ENCODE measurements around the gene RPSA. TPM values are rescaled to one million over a fixed set of nuclear protein-coding genes. Genes with fewer than 3 reads are reported as not detected.

The RPSA gene
- total and polyA plus RNA-seq, 9 of the 15 experiments (the other 6 are each of a cell fraction or from before 2014, with no cell fraction given) = 2,290 to 4,272 (median 2,730) TPM

DNA sequence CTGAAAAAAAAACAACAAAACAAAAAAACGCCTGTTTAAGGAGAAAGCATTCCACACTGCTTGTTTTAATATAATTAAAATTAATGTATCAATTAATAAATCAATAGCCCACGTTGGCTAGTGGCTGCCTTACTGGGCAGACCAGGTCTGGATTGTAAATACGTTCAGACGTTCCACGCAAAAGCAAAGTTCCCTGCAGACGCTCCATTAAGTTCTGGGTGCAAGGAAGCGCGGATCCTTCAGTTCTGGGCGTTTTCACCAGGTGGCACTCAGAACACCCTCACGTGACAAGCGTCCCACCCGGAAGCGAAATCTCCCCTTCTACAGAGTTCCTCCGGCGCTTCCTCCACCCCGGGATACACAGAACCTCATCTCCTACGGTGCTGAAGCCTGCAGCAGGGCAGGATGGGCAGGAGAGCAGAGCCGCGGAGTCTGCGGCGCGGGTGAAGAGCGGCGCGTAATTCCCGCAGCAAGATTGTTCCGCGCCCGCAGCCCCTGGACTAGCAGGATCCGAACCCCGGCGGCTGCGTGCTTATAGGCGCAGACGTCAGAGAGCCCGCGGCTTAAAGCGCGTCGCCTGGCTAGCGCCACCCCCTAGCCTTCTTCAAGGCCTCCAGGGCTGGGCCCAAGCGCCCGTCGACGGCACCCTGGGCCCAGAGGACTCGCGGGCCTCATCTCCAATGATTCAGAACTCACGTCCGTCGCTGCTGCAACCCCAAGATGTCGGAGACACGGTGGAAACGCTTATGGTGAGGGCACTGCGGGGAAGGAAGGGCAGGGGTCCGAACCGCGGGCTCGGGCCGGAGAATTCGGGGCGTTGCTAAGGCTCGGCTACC lies 23.3 kb upstream of the RPSA start, which contains the start of gene SLC25A38 (continued):
- TF ChIP-seq, protein P1, sequence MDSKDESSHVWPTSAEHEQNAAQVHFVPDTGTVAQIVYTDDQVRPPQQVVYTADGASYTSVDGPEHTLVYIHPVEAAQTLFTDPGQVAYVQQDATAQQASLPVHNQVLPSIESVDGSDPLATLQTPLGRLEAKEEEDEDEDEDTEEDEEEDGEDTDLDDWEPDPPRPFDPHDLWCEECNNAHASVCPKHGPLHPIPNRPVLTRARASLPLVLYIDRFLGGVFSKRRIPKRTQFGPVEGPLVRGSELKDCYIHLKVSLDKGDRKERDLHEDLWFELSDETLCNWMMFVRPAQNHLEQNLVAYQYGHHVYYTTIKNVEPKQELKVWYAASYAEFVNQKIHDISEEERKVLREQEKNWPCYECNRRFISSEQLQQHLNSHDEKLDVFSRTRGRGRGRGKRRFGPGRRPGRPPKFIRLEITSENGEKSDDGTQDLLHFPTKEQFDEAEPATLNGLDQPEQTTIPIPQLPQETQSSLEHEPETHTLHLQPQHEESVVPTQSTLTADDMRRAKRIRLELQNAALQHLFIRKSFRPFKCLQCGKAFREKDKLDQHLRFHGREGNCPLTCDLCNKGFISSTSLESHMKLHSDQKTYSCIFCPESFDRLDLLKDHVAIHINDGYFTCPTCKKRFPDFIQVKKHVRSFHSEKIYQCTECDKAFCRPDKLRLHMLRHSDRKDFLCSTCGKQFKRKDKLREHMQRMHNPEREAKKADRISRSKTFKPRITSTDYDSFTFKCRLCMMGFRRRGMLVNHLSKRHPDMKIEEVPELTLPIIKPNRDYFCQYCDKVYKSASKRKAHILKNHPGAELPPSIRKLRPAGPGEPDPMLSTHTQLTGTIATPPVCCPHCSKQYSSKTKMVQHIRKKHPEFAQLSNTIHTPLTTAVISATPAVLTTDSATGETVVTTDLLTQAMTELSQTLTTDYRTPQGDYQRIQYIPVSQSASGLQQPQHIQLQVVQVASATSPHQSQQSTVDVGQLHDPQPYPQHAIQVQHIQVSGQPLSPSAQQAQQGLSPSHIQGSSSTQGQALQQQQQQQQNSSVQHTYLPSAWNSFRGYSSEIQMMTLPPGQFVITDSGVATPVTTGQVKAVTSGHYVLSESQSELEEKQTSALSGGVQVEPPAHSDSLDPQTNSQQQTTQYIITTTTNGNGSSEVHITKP (IDR thresholded peaks at IDR 0.05; ENCODE audit: partially characterized antibody) = no peak
- TF ChIP-seq ZNF354B (CRISPR knock-in tag; IDR thresholded peaks at IDR 0.05) (no peak), KLF13 (tag; IDR thresholded peaks at IDR 0.05; ENCODE audit: borderline replicate concordance, low read depth) (peak; percentile 66; the same call in 1 of the 2 replicates), TARDBP (IDR thresholded peaks at IDR 0.05) (peak; percentile 23; the same call in 1 of the 2 replicates), RBM22 (IDR thresholded peaks at IDR 0.05; ENCODE audit: low read depth, low read length, poor library complexity, severe bottlenecking) (no peak), ZSCAN29 (IDR thresholded peaks at IDR 0.05) (no peak), BDP1 (IDR thresholded peaks at IDR 0.05; ENCODE audit: insufficient read depth, insufficient read length) (no peak), CSDE1 (IDR thresholded peaks at IDR 0.05) (no peak), ZNF764 (CRISPR knock-in tag; IDR thresholded peaks at IDR 0.05; ENCODE audit: low read depth) (peak; percentile 87), CHCHD3 (CRISPR knock-in tag; IDR thresholded peaks at IDR 0.05) (no peak), KDM5B (IDR thresholded peaks at IDR 0.05; ENCODE audit: insufficient replicate concordance, low read depth, low read length) (no peak), ZNF224 (CRISPR knock-in tag; IDR thresholded peaks at IDR 0.05) (no peak)
- TF ChIP-seq, protein P2, sequence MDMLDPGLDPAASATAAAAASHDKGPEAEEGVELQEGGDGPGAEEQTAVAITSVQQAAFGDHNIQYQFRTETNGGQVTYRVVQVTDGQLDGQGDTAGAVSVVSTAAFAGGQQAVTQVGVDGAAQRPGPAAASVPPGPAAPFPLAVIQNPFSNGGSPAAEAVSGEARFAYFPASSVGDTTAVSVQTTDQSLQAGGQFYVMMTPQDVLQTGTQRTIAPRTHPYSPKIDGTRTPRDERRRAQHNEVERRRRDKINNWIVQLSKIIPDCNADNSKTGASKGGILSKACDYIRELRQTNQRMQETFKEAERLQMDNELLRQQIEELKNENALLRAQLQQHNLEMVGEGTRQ (CRISPR knock-in tag; IDR thresholded peaks at IDR 0.05) = peak; percentile 99
- TF ChIP-seq, protein P3, sequence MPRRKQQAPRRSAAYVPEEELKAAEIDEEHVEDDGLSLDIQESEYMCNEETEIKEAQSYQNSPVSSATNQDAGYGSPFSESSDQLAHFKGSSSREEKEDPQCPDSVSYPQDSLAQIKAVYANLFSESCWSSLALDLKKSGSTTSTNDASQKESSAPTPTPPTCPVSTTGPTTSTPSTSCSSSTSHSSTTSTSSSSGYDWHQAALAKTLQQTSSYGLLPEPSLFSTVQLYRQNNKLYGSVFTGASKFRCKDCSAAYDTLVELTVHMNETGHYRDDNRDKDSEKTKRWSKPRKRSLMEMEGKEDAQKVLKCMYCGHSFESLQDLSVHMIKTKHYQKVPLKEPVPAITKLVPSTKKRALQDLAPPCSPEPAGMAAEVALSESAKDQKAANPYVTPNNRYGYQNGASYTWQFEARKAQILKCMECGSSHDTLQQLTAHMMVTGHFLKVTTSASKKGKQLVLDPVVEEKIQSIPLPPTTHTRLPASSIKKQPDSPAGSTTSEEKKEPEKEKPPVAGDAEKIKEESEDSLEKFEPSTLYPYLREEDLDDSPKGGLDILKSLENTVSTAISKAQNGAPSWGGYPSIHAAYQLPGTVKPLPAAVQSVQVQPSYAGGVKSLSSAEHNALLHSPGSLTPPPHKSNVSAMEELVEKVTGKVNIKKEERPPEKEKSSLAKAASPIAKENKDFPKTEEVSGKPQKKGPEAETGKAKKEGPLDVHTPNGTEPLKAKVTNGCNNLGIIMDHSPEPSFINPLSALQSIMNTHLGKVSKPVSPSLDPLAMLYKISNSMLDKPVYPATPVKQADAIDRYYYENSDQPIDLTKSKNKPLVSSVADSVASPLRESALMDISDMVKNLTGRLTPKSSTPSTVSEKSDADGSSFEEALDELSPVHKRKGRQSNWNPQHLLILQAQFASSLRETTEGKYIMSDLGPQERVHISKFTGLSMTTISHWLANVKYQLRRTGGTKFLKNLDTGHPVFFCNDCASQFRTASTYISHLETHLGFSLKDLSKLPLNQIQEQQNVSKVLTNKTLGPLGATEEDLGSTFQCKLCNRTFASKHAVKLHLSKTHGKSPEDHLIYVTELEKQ (CRISPR knock-in tag; IDR thresholded peaks at IDR 0.05) = no peak
- TF ChIP-seq, protein P4, sequence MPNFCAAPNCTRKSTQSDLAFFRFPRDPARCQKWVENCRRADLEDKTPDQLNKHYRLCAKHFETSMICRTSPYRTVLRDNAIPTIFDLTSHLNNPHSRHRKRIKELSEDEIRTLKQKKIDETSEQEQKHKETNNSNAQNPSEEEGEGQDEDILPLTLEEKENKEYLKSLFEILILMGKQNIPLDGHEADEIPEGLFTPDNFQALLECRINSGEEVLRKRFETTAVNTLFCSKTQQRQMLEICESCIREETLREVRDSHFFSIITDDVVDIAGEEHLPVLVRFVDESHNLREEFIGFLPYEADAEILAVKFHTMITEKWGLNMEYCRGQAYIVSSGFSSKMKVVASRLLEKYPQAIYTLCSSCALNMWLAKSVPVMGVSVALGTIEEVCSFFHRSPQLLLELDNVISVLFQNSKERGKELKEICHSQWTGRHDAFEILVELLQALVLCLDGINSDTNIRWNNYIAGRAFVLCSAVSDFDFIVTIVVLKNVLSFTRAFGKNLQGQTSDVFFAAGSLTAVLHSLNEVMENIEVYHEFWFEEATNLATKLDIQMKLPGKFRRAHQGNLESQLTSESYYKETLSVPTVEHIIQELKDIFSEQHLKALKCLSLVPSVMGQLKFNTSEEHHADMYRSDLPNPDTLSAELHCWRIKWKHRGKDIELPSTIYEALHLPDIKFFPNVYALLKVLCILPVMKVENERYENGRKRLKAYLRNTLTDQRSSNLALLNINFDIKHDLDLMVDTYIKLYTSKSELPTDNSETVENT (CRISPR knock-in tag; IDR thresholded peaks at IDR 0.05) = no peak
